Caco-2 (cell line): ENCODE measurements around the gene SLC12A3. TPM values are rescaled to one million over a fixed set of nuclear protein-coding genes. Genes with fewer than 3 reads are reported as not detected.

Experiments used
- BruUV-seq: library from RNA; stranded (reverse); fragments of 400-500 nt; replicated peaks from 2 replicates; lab custom pipeline; 2021; lab: Mats Ljungman, UMichigan
- CTCF ChIA-PET: fragments of 300-600 bp; sonication (Branson Sonifier 250); formaldehyde crosslinking; loops from one replicate; lab custom pipeline; 2022; ENCODE audit warnings: antibody characterized with exemption; lab: Charles Lee
- POLR2A ChIA-PET: fragments of 300-600 bp; sonication (Branson Sonifier 250); formaldehyde crosslinking; loops from one replicate; lab custom pipeline; 2022; ENCODE audit warnings: antibody characterized with exemption; lab: Charles Lee
- DNase-seq, 2 experiments: peaks; one replicate each; pipeline versions ENCODE4 v3.0.0 to v3.0.0-alpha.2; 2020 to 2022
- H3K27me3 ChIP-seq: replicated peaks from 2 replicates; pipeline ENCODE4 v1.6.0; 2011; ENCODE audit warnings: low read length; ENCODE audit not compliant: control insufficient read depth, insufficient read depth
- H3K36me3 ChIP-seq: 2 replicates; pipeline ENCODE4 v1.5.1; 2011; ENCODE audit warnings: low read length; ENCODE audit not compliant: control insufficient read depth, insufficient read depth
- H3K4me1 ChIP-seq: fragments of 250-450 bp; sonication (Bioruptor Pico); 2 replicates; pipeline ENCODE4 v1.5.1; 2020; ENCODE audit warnings: mild to moderate bottlenecking
- H3K4me3 ChIP-seq: 2 replicates; pipeline ENCODE4 v1.5.1; 2011; ENCODE audit warnings: low read depth, mild to moderate bottlenecking, control low read depth, low read length
- H3K9me3 ChIP-seq: fragments of 250-450 bp; sonication (Bioruptor Pico); 2 replicates; pipeline ENCODE4 v1.5.1; 2020; ENCODE audit warnings: mild to moderate bottlenecking, moderate library complexity
- H3K27ac Mint-ChIP-seq: one replicate; pipeline ENCODE4 v1.8.0; 2022; ENCODE audit warnings: mixed read lengths; ENCODE audit not compliant: unreplicated experiment
- H3K27me3 Mint-ChIP-seq: one replicate; pipeline ENCODE4 v1.8.0; 2022; ENCODE audit warnings: mixed read lengths; ENCODE audit not compliant: insufficient read depth, unreplicated experiment
- H3K36me3 Mint-ChIP-seq: one replicate; pipeline ENCODE4 v1.8.0; 2022; ENCODE audit warnings: mild to moderate bottlenecking, mixed read lengths; ENCODE audit not compliant: insufficient read depth, unreplicated experiment
- H3K4me1 Mint-ChIP-seq: one replicate; pipeline ENCODE4 v1.8.0; 2022; ENCODE audit warnings: low read depth, mixed read lengths; ENCODE audit not compliant: unreplicated experiment
- H3K4me3 Mint-ChIP-seq: one replicate; pipeline ENCODE4 v1.8.0; 2022; ENCODE audit warnings: mild to moderate bottlenecking, moderate library complexity, mixed read lengths; ENCODE audit not compliant: unreplicated experiment
- H3K9me3 Mint-ChIP-seq: one replicate; pipeline ENCODE4 v1.8.0; 2022; ENCODE audit warnings: mixed read lengths; ENCODE audit not compliant: unreplicated experiment
- CTCF ChIP-seq, 2 experiments: fragments of 200-600 bp in 1 of 2; IDR thresholded peaks; 1 replicate in 1 of 2; 2 replicates in 1 of 2; pipeline versions ENCODE4 v1.5.1 to v1.8.0; 2011 to 2022; ENCODE audit warnings: antibody characterized with exemption in 1 of 2, control low read depth in 1 of 2, inconsistent platforms in 1 of 2, low read depth in 1 of 2, low read length in 1 of 2, mild to moderate bottlenecking in 1 of 2, moderate library complexity in 1 of 2; ENCODE audit not compliant: insufficient read depth in 1 of 2, severe bottlenecking in 1 of 2, unreplicated experiment in 1 of 2
- intact Hi-C: fragments of 100-400 bp; cut with micrococcal nuclease; formaldehyde crosslinking; loops from one replicate; pipeline ENCODE4 v1.10.0; 2022; ENCODE audit not compliant: unreplicated experiment
- total RNA-seq: library from RNA; stranded (reverse); gene quantifications from 2 replicates; pipeline ENCODE4 v1.2.3, GENCODE V29; 2022

SLC12A3 gene
- total RNA-seq, 1 experiment from 2014 or later: 0.73 TPM

- POLR2A ChIA-PET: no interaction called here
- no peak for DNase-seq
- H3K27ac Mint-ChIP-seq: no peak overlapping the region
- no peaks in the 10 kb centered on the region for H3K27me3 ChIP-seq
- CTCF ChIA-PET: no interaction called here
- H3K27me3 Mint-ChIP-seq: no peaks in the 10 kb centered on the region
- no peaks in the 10 kb centered on the region for H3K9me3 Mint-ChIP-seq
- H3K36me3 Mint-ChIP-seq: peaks cover 6% of the 10 kb centered on the region
- H3K4me1 ChIP-seq: no peaks in the 10 kb centered on the region
- H3K4me1 Mint-ChIP-seq: no peaks in the 10 kb centered on the region
- H3K4me3 ChIP-seq: no peak overlapping the region
- intact Hi-C loops: no loop called here
- no peaks in the 10 kb centered on the region for H3K9me3 ChIP-seq
- BruUV-seq: no TSS peak
- TF ChIP-seq CTCF (IDR thresholded peaks at IDR 0.05; ENCODE audit: insufficient read depth in 1 of 2, low read depth in 1 of 2, low read length in 1 of 2, severe bottlenecking in 1 of 2, unreplicated experiment in 1 of 2): no peak
- H3K36me3 ChIP-seq: no peaks in the 10 kb centered on the region
- no peak overlapping the region for H3K4me3 Mint-ChIP-seq
Measured at GRCh38 chr16:56876048-56876447, 11.0 kb downstream of the SLC12A3 start.

- DNase-seq: no peak
- no peaks in the 10 kb centered on the region for H3K27me3 ChIP-seq
- intact Hi-C loops: no loop called here
- H3K4me1 ChIP-seq: no peaks in the 10 kb centered on the region
- no TSS peak for BruUV-seq
- Mint-ChIP-seq H3K27me3 (no peaks in the 10 kb centered on the region), H3K9me3 (no peaks in the 10 kb centered on the region), H3K4me3 (no peak overlapping the region), H3K4me1 (no peaks in the 10 kb centered on the region), H3K36me3 (peaks cover 6% of the 10 kb centered on the region), H3K27ac (no peak overlapping the region)
- no peak overlapping the region for H3K4me3 ChIP-seq
- H3K9me3 ChIP-seq: no peaks in the 10 kb centered on the region
- H3K36me3 ChIP-seq: no peaks in the 10 kb centered on the region
- no peak for TF ChIP-seq CTCF (IDR thresholded peaks at IDR 0.05; ENCODE audit: insufficient read depth in 1 of 2, low read depth in 1 of 2, low read length in 1 of 2, severe bottlenecking in 1 of 2, unreplicated experiment in 1 of 2)
- POLR2A ChIA-PET: no interaction called here
- CTCF ChIA-PET: no interaction called here
Measured at GRCh38 chr16:56877486-56878182, 12.6 kb downstream of the SLC12A3 start.

DNA sequence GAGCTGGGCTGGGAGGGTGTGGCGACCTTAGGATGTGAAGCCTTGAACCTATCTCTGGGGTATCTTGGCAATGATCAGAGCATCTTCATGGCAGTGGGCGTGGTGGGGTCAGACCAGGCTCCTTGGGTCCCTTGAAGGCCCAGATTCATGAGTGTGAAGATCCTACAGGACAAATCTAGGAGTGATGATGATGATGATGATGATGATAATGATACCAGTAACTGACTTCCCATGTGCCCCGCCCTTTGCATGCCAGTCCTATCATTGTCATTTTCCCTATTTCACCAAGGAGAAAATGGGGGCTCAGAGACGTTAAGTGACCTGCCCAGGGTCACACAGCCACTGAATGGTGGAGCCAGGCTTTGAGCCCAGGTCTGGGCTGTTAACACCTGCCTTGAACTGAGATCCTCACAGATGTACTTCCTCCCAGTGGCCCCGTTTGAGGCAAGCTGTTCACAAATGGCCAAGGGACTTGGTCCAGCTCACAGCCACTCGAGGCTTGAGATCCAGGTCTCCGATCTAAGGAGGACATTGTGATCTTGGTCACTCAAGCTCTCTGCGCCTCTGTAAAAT, 13.4 kb downstream of the SLC12A3 start:
- no peak overlapping the region for H3K4me3 Mint-ChIP-seq
- Histone ChIP-seq H3K36me3 (no peaks in the 10 kb centered on the region), H3K9me3 (no peaks in the 10 kb centered on the region), H3K4me3 (no peak overlapping the region), H3K4me1 (no peaks in the 10 kb centered on the region), H3K27me3 (no peaks in the 10 kb centered on the region)
- ChIA-PET POLR2A (interaction anchor here (0.6 kb wide), 1 partner anchor 24 kb away, joined by 6 read pairs; no protein-coding TSS in a partner anchor), CTCF (interaction anchor here (0.5 to 0.6 kb wide), 3 partner anchors 13 to 777 kb away, joined by 3 to 7 read pairs (median 4); no protein-coding TSS in a partner anchor)
- H3K27me3 Mint-ChIP-seq: no peaks in the 10 kb centered on the region
- no peaks in the 10 kb centered on the region for H3K4me1 Mint-ChIP-seq
- no TSS peak for BruUV-seq
- no peak for TF ChIP-seq CTCF (IDR thresholded peaks at IDR 0.05; ENCODE audit: insufficient read depth in 1 of 2, low read depth in 1 of 2, low read length in 1 of 2, severe bottlenecking in 1 of 2, unreplicated experiment in 1 of 2)
- DNase-seq: no peak
- H3K9me3 Mint-ChIP-seq: no peaks in the 10 kb centered on the region
- no peak overlapping the region for H3K27ac Mint-ChIP-seq
- peaks cover 6% of the 10 kb centered on the region for H3K36me3 Mint-ChIP-seq
- intact Hi-C loops: no loop called here
